ENCODE data around the gene MYO1D. TPM values are rescaled to one million over a fixed set of nuclear protein-coding genes. Genes with fewer than 3 reads are reported as not detected.
A peak's percentile ranks its signal among the peaks of the same experiment; 100 is the strongest.

The MYO1D gene
- total RNA-seq, 1 experiment from 2014 or later, result 57.2 TPM

DNA sequence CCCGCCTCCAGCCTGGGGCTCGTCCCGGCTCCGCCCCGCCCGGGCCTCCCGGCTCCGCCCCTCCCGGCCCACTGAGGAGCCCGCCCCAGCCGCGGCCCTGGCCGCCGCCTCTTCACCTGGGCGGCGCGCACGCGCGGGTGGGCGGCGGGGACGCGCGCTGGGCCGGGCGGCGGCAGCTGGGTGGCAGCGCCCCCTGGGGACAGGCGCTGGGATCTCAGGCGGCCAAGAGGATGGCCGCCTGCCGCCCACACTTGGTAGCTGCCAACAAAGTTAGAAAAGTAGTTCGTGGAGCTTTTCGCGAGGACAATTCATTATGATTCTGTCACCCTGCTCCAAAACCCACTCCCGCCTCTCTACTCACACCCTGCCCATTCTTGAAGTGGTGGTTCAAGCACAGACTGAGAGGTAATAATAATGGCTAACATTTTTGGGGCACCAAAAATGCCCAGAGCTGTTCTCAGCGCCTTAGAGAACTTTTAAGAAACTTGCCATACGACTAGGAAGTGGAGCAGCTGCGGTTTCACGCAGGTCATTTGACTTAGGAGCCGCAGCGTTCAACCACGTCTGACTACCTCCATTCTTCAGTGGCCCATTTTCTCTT is 340 bp upstream of the MYO1D start:
- Mint-ChIP-seq H3K4me3 (ENCODE audit: low read depth, unreplicated experiment) (peak overlapping the region; percentile 49), H3K9me3 (ENCODE audit: low read depth, unreplicated experiment) (no peaks in the 10 kb centered on the region), H3K36me3 (ENCODE audit: insufficient read depth, unreplicated experiment) (peaks cover 18% of the 10 kb centered on the region), H3K4me1 (ENCODE audit: low read depth, unreplicated experiment) (peaks cover 19% of the 10 kb centered on the region), H3K27ac (ENCODE audit: unreplicated experiment) (no peak overlapping the region), H3K27me3 (ENCODE audit: unreplicated experiment) (no peaks in the 10 kb centered on the region)
- peak; percentile 97 for DNase-seq
- intact Hi-C loops (cut with micrococcal nuclease; ENCODE audit: unreplicated experiment), result loop anchor here (1.0 kb wide), 1 partner anchor 94 kb away; no protein-coding TSS in a partner anchor
- BruUV-seq (replicated peaks), result no TSS peak
- CTCF ChIA-PET, result interaction anchor here (0.6 to 3.9 kb wide), 17 partner anchors 9 to 1066 kb away, joined by 3 to 67 read pairs (median 6); no protein-coding TSS in a partner anchor
- TF ChIP-seq, protein P1, sequence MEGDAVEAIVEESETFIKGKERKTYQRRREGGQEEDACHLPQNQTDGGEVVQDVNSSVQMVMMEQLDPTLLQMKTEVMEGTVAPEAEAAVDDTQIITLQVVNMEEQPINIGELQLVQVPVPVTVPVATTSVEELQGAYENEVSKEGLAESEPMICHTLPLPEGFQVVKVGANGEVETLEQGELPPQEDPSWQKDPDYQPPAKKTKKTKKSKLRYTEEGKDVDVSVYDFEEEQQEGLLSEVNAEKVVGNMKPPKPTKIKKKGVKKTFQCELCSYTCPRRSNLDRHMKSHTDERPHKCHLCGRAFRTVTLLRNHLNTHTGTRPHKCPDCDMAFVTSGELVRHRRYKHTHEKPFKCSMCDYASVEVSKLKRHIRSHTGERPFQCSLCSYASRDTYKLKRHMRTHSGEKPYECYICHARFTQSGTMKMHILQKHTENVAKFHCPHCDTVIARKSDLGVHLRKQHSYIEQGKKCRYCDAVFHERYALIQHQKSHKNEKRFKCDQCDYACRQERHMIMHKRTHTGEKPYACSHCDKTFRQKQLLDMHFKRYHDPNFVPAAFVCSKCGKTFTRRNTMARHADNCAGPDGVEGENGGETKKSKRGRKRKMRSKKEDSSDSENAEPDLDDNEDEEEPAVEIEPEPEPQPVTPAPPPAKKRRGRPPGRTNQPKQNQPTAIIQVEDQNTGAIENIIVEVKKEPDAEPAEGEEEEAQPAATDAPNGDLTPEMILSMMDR (IDR thresholded peaks at IDR 0.05; ENCODE audit: unreplicated experiment), result peak; percentile 92

DNA sequence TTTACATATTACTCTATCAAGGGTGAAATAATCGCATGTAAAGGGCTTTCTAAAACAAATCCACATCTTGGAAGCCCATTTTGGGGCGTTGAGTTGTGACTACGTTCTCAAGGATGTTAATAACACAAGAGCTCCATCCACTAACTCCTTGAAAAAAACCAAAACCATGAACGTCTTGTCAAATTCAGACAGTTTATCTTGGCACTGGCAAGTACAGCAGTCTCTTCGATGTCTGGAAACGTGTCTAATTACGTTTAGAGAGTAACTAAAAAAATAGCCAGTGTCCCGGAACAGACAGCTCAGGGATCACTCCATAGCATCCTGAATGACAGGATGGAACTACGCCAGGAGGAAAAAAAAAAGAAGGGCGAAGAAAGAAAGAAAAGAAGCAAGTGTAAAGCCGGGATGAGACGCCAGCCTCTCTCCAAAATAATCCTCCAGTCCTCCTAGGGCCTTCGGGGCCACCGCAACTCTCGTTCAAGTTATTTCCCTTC is 954 bp downstream of the MYO1D start:
- peaks cover 19% of the 10 kb centered on the region for H3K4me1 Mint-ChIP-seq (ENCODE audit: low read depth, unreplicated experiment)
- H3K27me3 Mint-ChIP-seq (ENCODE audit: unreplicated experiment), result no peaks in the 10 kb centered on the region
- TF ChIP-seq, protein P1 (IDR thresholded peaks at IDR 0.05; ENCODE audit: unreplicated experiment), result no peak
- H3K27ac Mint-ChIP-seq (ENCODE audit: unreplicated experiment), result peak overlapping the region; percentile 65
- peaks cover 18% of the 10 kb centered on the region for H3K36me3 Mint-ChIP-seq (ENCODE audit: insufficient read depth, unreplicated experiment)
- CTCF ChIA-PET, result interaction anchor here (0.6 to 3.9 kb wide), 13 partner anchors 41 to 314 kb away, joined by 3 to 67 read pairs (median 3); no protein-coding TSS in a partner anchor
- no peaks in the 10 kb centered on the region for H3K9me3 Mint-ChIP-seq (ENCODE audit: low read depth, unreplicated experiment)
- peak overlapping the region; percentile 73 for H3K4me3 Mint-ChIP-seq (ENCODE audit: low read depth, unreplicated experiment)
- TSS peak; percentile 57 for BruUV-seq (replicated peaks)
- DNase-seq, result no peak
- intact Hi-C loops (cut with micrococcal nuclease; ENCODE audit: unreplicated experiment), result no loop called here

DNA sequence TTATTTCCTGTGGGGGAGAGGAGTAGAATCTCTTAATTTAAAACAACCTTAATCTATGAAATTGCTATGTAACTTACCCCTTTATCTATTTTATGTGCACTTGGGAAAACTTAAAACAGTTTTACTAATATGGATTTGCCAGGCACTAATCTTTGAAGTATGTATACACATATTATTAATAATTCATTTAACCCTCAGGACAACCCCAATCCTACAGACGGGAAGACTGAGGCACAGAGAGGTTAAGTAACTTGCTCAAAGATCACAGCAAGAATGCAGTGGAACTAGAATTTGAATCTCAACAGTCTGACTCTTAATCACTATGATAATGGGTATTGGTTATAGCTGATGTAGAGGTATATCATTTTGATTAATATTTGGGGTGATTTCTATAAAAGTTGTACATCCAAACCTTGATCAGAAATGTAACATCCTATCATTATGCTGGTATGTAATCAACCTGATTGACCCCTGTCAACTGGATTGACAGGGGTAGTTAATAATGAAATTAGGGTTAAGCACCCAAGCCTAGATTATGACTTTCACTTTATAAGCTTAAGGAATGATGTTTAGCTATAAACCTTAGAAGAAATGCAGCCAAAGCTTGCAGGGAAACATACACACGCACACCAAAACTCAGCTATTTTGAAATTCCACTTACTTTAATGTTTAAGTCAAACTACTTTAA is 1.6 kb downstream of the MYO1D start:
- H3K4me1 Mint-ChIP-seq (ENCODE audit: low read depth, unreplicated experiment), result peaks cover 19% of the 10 kb centered on the region
- H3K9me3 Mint-ChIP-seq (ENCODE audit: low read depth, unreplicated experiment), result no peaks in the 10 kb centered on the region
- no peaks in the 10 kb centered on the region for H3K27me3 Mint-ChIP-seq (ENCODE audit: unreplicated experiment)
- TF ChIP-seq, protein P1 (IDR thresholded peaks at IDR 0.05; ENCODE audit: unreplicated experiment), result no peak
- intact Hi-C loops (cut with micrococcal nuclease; ENCODE audit: unreplicated experiment), result no loop called here
- no TSS peak for BruUV-seq (replicated peaks)
- CTCF ChIA-PET, result interaction anchor here (0.7 to 3.9 kb wide), 9 partner anchors 40 to 313 kb away, joined by 3 to 67 read pairs (median 6); no protein-coding TSS in a partner anchor
- peak overlapping the region; percentile 73 for H3K4me3 Mint-ChIP-seq (ENCODE audit: low read depth, unreplicated experiment)
- H3K36me3 Mint-ChIP-seq (ENCODE audit: insufficient read depth, unreplicated experiment), result peaks cover 18% of the 10 kb centered on the region
- no peak for DNase-seq
- H3K27ac Mint-ChIP-seq (ENCODE audit: unreplicated experiment), result peak overlapping the region; percentile 65

DNA sequence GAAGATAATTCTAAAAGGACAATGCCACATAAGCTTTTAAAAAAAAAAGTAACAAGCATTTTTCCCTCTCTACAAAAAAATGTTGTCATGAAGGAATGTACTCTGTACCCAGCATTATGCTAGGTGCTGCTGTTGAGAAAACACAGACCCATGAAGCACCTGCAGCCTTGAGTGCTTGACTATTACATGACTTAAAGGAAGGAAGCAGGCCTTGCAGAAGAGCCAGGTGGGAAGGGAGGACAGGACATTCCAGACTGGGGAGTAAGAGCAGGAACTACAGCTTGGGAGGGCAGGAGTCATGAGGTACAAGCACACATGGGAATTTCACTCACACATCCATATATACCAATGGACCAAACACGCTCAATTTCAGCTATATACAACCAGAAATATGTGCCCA is 3.8 kb downstream of the MYO1D start:
- Mint-ChIP-seq H3K4me1 (ENCODE audit: low read depth, unreplicated experiment) (peaks cover 28% of the 10 kb centered on the region), H3K4me3 (ENCODE audit: low read depth, unreplicated experiment) (no peak overlapping the region), H3K36me3 (ENCODE audit: insufficient read depth, unreplicated experiment) (peaks cover 18% of the 10 kb centered on the region), H3K27me3 (ENCODE audit: unreplicated experiment) (no peaks in the 10 kb centered on the region), H3K9me3 (ENCODE audit: low read depth, unreplicated experiment) (no peaks in the 10 kb centered on the region), H3K27ac (ENCODE audit: unreplicated experiment) (no peak overlapping the region)
- CTCF ChIA-PET, result no interaction called here
- no peak for DNase-seq
- intact Hi-C loops (cut with micrococcal nuclease; ENCODE audit: unreplicated experiment), result no loop called here
- TF ChIP-seq, protein P1 (IDR thresholded peaks at IDR 0.05; ENCODE audit: unreplicated experiment), result no peak
- BruUV-seq (replicated peaks), result no TSS peak
